Trophoblast cell (in vitro differentiated cells and primary cell): ENCODE measurements around the gene TPT1.

ENCODE experiments used
- DNase-seq, 2 donors: peaks; one replicate each; pipeline ENCODE4 v3.0.0-alpha.2; 2016
- H2AFZ ChIP-seq: 2 replicates; pipeline ENCODE4 v1.6.1; 2013; ENCODE audit warnings: low read length, moderate library complexity, mild to moderate bottlenecking; ENCODE audit not compliant: insufficient read depth, poor library complexity
- H2AK5ac ChIP-seq: 2 replicates; pipeline ENCODE4 v1.6.1; 2013; ENCODE audit warnings: mild to moderate bottlenecking, low read length
- H2BK120ac ChIP-seq: 2 replicates; pipeline ENCODE4 v1.6.1; 2013; ENCODE audit warnings: low read length, mild to moderate bottlenecking, moderate library complexity; ENCODE audit not compliant: insufficient read depth, poor library complexity
- H2BK12ac ChIP-seq: 2 replicates; pipeline ENCODE4 v1.6.1; 2013; ENCODE audit warnings: mild to moderate bottlenecking, low read length, moderate library complexity
- H2BK5ac ChIP-seq: 2 replicates; pipeline ENCODE4 v1.6.1; 2013; ENCODE audit warnings: low read length, low read depth, moderate library complexity, mild to moderate bottlenecking; ENCODE audit not compliant: poor library complexity
- H3K14ac ChIP-seq: 2 replicates; pipeline ENCODE4 v1.6.1; 2013; ENCODE audit warnings: mild to moderate bottlenecking, low read length
- H3K18ac ChIP-seq: 2 replicates; pipeline ENCODE4 v1.6.1; 2013; ENCODE audit warnings: mild to moderate bottlenecking, low read length
- H3K23ac ChIP-seq: 2 replicates; pipeline ENCODE4 v1.6.1; 2013; ENCODE audit warnings: low read length
- H3K27ac ChIP-seq: 2 replicates; pipeline ENCODE4 v1.5.1; 2013; ENCODE audit warnings: low read depth, mild to moderate bottlenecking, inconsistent platforms, low read length, moderate library complexity
- H3K27me3 ChIP-seq: 2 replicates; pipeline ENCODE4 v1.6.1; 2013; ENCODE audit warnings: inconsistent platforms, mild to moderate bottlenecking, low read length, moderate library complexity; ENCODE audit not compliant: insufficient read depth
- H3K36me3 ChIP-seq, 2 experiments: 1 replicate in 1 of 2; 2 replicates in 1 of 2; pipeline ENCODE4 v1.6.1; 2013; ENCODE audit warnings: low read length in 2 of 2, mild to moderate bottlenecking in 2 of 2, moderate library complexity in 1 of 2; ENCODE audit not compliant: insufficient read depth in 2 of 2, control insufficient read depth in 1 of 2
- H3K4ac ChIP-seq: 2 replicates; pipeline ENCODE4 v1.6.1; 2013; ENCODE audit warnings: low read depth, mild to moderate bottlenecking, low read length, moderate library complexity
- H3K4me1 ChIP-seq, 2 experiments: 1 replicate in 1 of 2; 2 replicates in 1 of 2; pipeline ENCODE4 v1.6.1; 2013; ENCODE audit warnings: low read length in 2 of 2, mild to moderate bottlenecking in 2 of 2, moderate library complexity in 1 of 2; ENCODE audit not compliant: insufficient read depth in 2 of 2, control insufficient read depth in 1 of 2
- H3K4me2 ChIP-seq: 2 replicates; pipeline ENCODE4 v1.6.1; 2013; ENCODE audit warnings: inconsistent platforms, mild to moderate bottlenecking, low read length, moderate library complexity
- H3K4me3 ChIP-seq: 2 replicates; pipeline ENCODE4 v1.5.1; 2013; ENCODE audit warnings: mild to moderate bottlenecking, low read depth, low read length, inconsistent platforms
- H3K79me1 ChIP-seq: one replicate; pipeline ENCODE4 v1.6.1; 2013; ENCODE audit warnings: low read length
- H3K79me2 ChIP-seq: 2 replicates; pipeline ENCODE4 v1.6.1; 2013; ENCODE audit warnings: low read length, mild to moderate bottlenecking; ENCODE audit not compliant: control insufficient read depth, insufficient read depth, poor library complexity
- H3K9ac ChIP-seq: 2 replicates; pipeline ENCODE4 v1.6.1; 2013; ENCODE audit warnings: mild to moderate bottlenecking, low read length
- H3K9me3 ChIP-seq: 2 replicates; pipeline ENCODE4 v1.6.1; 2013; ENCODE audit warnings: low read depth, mild to moderate bottlenecking, control low read depth, inconsistent platforms, low read length; ENCODE audit not compliant: insufficient read depth
- H4K12ac ChIP-seq: 2 replicates; pipeline ENCODE4 v1.6.1; 2013; ENCODE audit warnings: low read depth, mild to moderate bottlenecking, low read length, moderate library complexity
- H4K8ac ChIP-seq: 2 replicates; pipeline ENCODE4 v1.6.1; 2013; ENCODE audit warnings: low read depth, mild to moderate bottlenecking, low read length, moderate library complexity
- H4K91ac ChIP-seq: one replicate; pipeline ENCODE4 v1.6.1; 2013; ENCODE audit warnings: low read depth, mild to moderate bottlenecking, low read length, moderate library complexity
- WGBS: extraction: QIAGEN DNeasy Blood & Tissue Kit; methylation state at CpG from one replicate; pipeline ENCODE4 v1.1.7; 2013; ENCODE audit warnings: missing lambda C conversion rate; ENCODE audit not compliant: insufficient read length, insufficient coverage; ENCODE audit errors: extremely low coverage; 5-methylcytosine and 5-hydroxymethylcytosine counted together

Gene TPT1

GRCh38 chr13:45328661-45329111, 12.3 kb downstream of the TPT1 start:
- Histone ChIP-seq H3K4me1 (peaks cover 0 to 5% of the 10 kb centered on the region in 2 experiments), H3K18ac (no peak overlapping the region), H3K79me2 (no peaks in the 10 kb centered on the region), H4K12ac (no peak overlapping the region), H3K9me3 (no peaks in the 10 kb centered on the region), H3K36me3 (no peaks in the 10 kb centered on the region), H2BK5ac (no peak overlapping the region), H3K27ac (no peak overlapping the region), H2BK120ac (no peak overlapping the region), H4K8ac (no peak overlapping the region), H2BK12ac (no peak overlapping the region), H2AFZ (no peak overlapping the region), H3K23ac (no peak overlapping the region), H3K14ac (no peak overlapping the region), H3K79me1 (no peaks in the 10 kb centered on the region), H3K4me2 (no peak overlapping the region), H2AK5ac (no peak overlapping the region), H3K27me3 (no peaks in the 10 kb centered on the region), H3K9ac (no peak overlapping the region), H4K91ac (no peak overlapping the region), H3K4ac (no peak overlapping the region), H3K4me3 (no peak overlapping the region)
- WGBS = no CpG with 5 or more reads among the region's 3 CpGs
- DNase-seq = peak; percentile 42 to 84

DNA sequence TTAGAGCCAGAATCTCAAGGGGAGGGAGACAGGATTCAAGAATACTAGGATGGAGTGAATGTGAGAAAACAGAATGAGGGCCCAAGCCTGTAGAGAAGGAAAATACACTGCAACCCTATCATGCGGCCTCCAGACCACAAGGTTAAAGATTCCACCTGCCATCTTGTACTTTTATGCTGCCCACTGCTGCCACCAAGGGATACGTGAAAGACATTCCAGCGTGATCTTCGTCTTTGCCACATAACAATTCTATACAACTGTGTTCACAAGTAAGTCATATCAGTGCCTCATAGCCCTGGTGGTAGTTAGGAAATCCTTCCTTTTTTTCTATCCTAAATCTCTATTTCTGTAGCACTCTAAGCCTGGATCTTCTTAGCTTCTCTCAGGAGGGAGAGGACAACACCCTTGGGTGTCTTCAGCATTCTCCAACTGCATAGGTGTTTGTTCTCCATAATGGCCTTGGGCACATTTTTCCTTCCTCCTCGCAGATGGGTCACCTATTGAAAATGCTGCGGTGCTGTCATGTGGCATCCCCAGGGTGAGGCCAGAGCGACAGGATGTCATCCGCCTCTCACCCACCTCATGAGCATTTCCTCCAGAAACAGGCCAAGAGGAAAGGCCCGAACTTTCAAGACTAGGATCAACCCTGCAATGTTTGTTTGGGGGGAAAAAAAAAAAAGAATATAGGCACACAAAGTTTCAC, 13.6 kb downstream of the TPT1 start:
- H2AK5ac ChIP-seq = no peak overlapping the region
- H3K9ac ChIP-seq = no peak overlapping the region
- no peak overlapping the region for H2AFZ ChIP-seq
- peaks cover 0 to 5% of the 10 kb centered on the region in 2 experiments for H3K4me1 ChIP-seq
- no peak overlapping the region for H4K91ac ChIP-seq
- DNase-seq = peak; percentile 72 to 85
- H3K14ac ChIP-seq = no peak overlapping the region
- H3K4me2 ChIP-seq = no peak overlapping the region
- no peak overlapping the region for H3K4ac ChIP-seq
- no peak overlapping the region for H3K23ac ChIP-seq
- no CpG with 5 or more reads among the region's 9 CpGs for WGBS
- H3K27me3 ChIP-seq = no peaks in the 10 kb centered on the region
- H3K27ac ChIP-seq = no peak overlapping the region
- no peak overlapping the region for H3K4me3 ChIP-seq
- no peak overlapping the region for H2BK5ac ChIP-seq
- no peak overlapping the region for H2BK12ac ChIP-seq
- H3K36me3 ChIP-seq = peaks cover 0 to 2% of the 10 kb centered on the region in 2 experiments
- no peak overlapping the region for H2BK120ac ChIP-seq
- H4K12ac ChIP-seq = no peak overlapping the region
- no peaks in the 10 kb centered on the region for H3K79me1 ChIP-seq
- H3K79me2 ChIP-seq = no peaks in the 10 kb centered on the region
- no peak overlapping the region for H3K18ac ChIP-seq
- H4K8ac ChIP-seq = no peak overlapping the region
- H3K9me3 ChIP-seq = no peaks in the 10 kb centered on the region

- no peak overlapping the region for H2AFZ ChIP-seq
- H4K8ac ChIP-seq = no peak overlapping the region
- H3K27ac ChIP-seq = no peak overlapping the region
- H3K4ac ChIP-seq = no peak overlapping the region
- no peaks in the 10 kb centered on the region for H3K79me2 ChIP-seq
- H3K18ac ChIP-seq = no peak overlapping the region
- H3K79me1 ChIP-seq = no peaks in the 10 kb centered on the region
- H3K36me3 ChIP-seq = peaks cover 0 to 2% of the 10 kb centered on the region in 2 experiments
- H3K4me2 ChIP-seq = no peak overlapping the region
- no peak overlapping the region for H4K91ac ChIP-seq
- peaks cover 0 to 2% of the 10 kb centered on the region in 2 experiments for H3K4me1 ChIP-seq
- no peak overlapping the region for H2AK5ac ChIP-seq
- H3K9me3 ChIP-seq = no peaks in the 10 kb centered on the region
- no peak overlapping the region for H2BK5ac ChIP-seq
- WGBS = no CpG with 5 or more reads among the region's 4 CpGs
- no peak overlapping the region for H3K23ac ChIP-seq
- DNase-seq = peak; percentile 34 to 49
- H2BK12ac ChIP-seq = no peak overlapping the region
- no peak overlapping the region for H4K12ac ChIP-seq
- no peak overlapping the region for H2BK120ac ChIP-seq
- no peak overlapping the region for H3K9ac ChIP-seq
- H3K27me3 ChIP-seq = no peaks in the 10 kb centered on the region
- no peak overlapping the region for H3K4me3 ChIP-seq
- no peak overlapping the region for H3K14ac ChIP-seq
Measured at GRCh38 chr13:45325806-45326205, 15.2 kb downstream of the TPT1 start.

DNA sequence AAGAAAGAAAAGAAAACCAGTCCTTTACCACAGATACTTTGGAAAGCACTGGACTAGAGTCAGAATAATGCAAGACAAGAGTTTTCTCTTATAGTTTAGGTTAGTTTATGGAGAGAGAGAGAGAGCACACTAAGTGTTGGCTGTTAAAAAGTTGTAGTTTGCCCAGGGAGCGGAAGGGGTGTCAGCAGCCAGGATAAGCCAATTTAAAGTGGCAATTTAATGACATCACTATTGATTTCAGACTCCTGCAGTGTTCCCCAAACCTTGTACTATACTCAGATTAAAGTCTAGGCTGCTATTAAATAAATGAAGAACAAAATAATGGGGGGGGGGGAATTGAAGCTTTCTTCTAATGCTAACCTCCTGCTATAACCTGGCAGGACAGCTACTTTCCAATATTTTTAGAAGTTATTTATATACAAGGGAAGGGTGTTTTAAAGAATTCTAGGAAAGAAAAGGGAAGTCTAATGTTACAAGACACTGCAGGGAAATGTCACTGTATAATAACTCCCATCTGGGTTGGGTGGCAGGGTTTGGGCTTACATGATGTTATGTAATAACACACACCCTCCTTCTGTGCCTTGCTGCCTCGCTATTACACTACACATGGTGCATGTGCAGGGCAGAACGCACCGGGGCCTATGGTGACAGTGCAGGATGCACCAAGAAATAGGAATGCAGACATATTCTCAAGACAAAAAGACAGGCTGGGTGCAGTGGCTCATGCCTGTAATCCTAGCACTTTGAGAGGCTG, 19.9 kb downstream of the TPT1 start:
- no peak overlapping the region for H4K91ac ChIP-seq
- no peak overlapping the region for H3K4ac ChIP-seq
- no peak overlapping the region for H3K14ac ChIP-seq
- no CpG with 5 or more reads among the region's 4 CpGs for WGBS
- no peak overlapping the region for H3K4me3 ChIP-seq
- no peak overlapping the region for H3K27ac ChIP-seq
- H3K9ac ChIP-seq = no peak overlapping the region
- H3K23ac ChIP-seq = no peak overlapping the region
- no peak overlapping the region for H3K4me2 ChIP-seq
- H3K27me3 ChIP-seq = no peaks in the 10 kb centered on the region
- H3K79me1 ChIP-seq = no peaks in the 10 kb centered on the region
- no peaks in the 10 kb centered on the region for H3K79me2 ChIP-seq
- no peak overlapping the region for H4K12ac ChIP-seq
- no peak overlapping the region for H2AFZ ChIP-seq
- no peak overlapping the region for H3K18ac ChIP-seq
- DNase-seq = no peak
- H4K8ac ChIP-seq = no peak overlapping the region
- H2BK12ac ChIP-seq = no peak overlapping the region
- no peak overlapping the region for H2AK5ac ChIP-seq
- H3K4me1 ChIP-seq = peaks cover 0 to 2% of the 10 kb centered on the region in 2 experiments
- H2BK5ac ChIP-seq = no peak overlapping the region
- no peak overlapping the region for H2BK120ac ChIP-seq
- peaks cover 0 to 2% of the 10 kb centered on the region in 2 experiments for H3K36me3 ChIP-seq
- H3K9me3 ChIP-seq = no peaks in the 10 kb centered on the region
